Duodenal mucosa (tissue), 2 donors: ENCODE data around the gene ADARB1.

Experiments
- H3K27ac ChIP-seq: one replicate; pipeline ENCODE4 v1.7.0; 2013; ENCODE audit warnings: low read depth, low read length
- H3K27me3 ChIP-seq, 2 donors: one replicate each; pipeline ENCODE4 v1.7.0; 2013; ENCODE audit warnings: low read length in 2 of 2, control low read depth in 1 of 2; ENCODE audit not compliant: insufficient read depth in 2 of 2, control insufficient read depth in 1 of 2
- H3K36me3 ChIP-seq, 2 donors: one replicate each; pipeline ENCODE4 v1.7.0; 2013; ENCODE audit warnings: low read length in 2 of 2, control low read depth in 1 of 2; ENCODE audit not compliant: insufficient read depth in 2 of 2, control insufficient read depth in 1 of 2
- H3K4me1 ChIP-seq, 2 donors: one replicate each; pipeline ENCODE4 v1.7.0; 2013; ENCODE audit warnings: low read length in 2 of 2, control low read depth in 1 of 2; ENCODE audit not compliant: insufficient read depth in 2 of 2, control insufficient read depth in 1 of 2
- H3K4me3 ChIP-seq, 2 donors: one replicate each; pipeline ENCODE4 v1.7.0; 2013; ENCODE audit warnings: low read length in 2 of 2, low read depth in 1 of 2
- H3K9ac ChIP-seq, 2 donors: one replicate each; pipeline ENCODE4 v1.7.0; 2013; ENCODE audit warnings: low read length in 2 of 2, low read depth in 1 of 2
- H3K9me3 ChIP-seq, 2 donors: one replicate each; pipeline ENCODE4 v1.7.0; 2013; ENCODE audit warnings: low read length in 2 of 2, control low read depth in 1 of 2; ENCODE audit not compliant: control insufficient read depth in 1 of 2

ADARB1 gene

GRCh38 chr21:45040157-45040711 lies 34.1 kb upstream of the ADARB1 start:
- Histone ChIP-seq H3K9me3 (peaks cover 3 to 6% of the 10 kb centered on the region in 2 donors), H3K36me3 (no peaks in the 10 kb centered on the region), H3K27me3 (peaks cover 0 to 10% of the 10 kb centered on the region in 2 donors), H3K27ac (no peak overlapping the region), H3K4me1 (peaks cover 0 to 4% of the 10 kb centered on the region in 2 donors), H3K9ac (no peak overlapping the region), H3K4me3 (no peak overlapping the region)

GRCh38 chr21:45040739-45041138 lies 33.6 kb upstream of the ADARB1 start:
- Histone ChIP-seq H3K4me3 (no peak overlapping the region), H3K9ac (no peak overlapping the region), H3K27me3 (peaks cover 0 to 10% of the 10 kb centered on the region in 2 donors), H3K4me1 (peaks cover 0 to 4% of the 10 kb centered on the region in 2 donors), H3K27ac (no peak overlapping the region), H3K9me3 (peaks cover 3 to 6% of the 10 kb centered on the region in 2 donors), H3K36me3 (no peaks in the 10 kb centered on the region)

- H3K36me3 ChIP-seq, result no peaks in the 10 kb centered on the region
- H3K27ac ChIP-seq, result no peak overlapping the region
- no peak overlapping the region for H3K4me3 ChIP-seq
- H3K9me3 ChIP-seq, result peaks cover 3 to 6% of the 10 kb centered on the region in 2 donors
- H3K27me3 ChIP-seq, result peaks cover 0 to 10% of the 10 kb centered on the region in 2 donors
- H3K9ac ChIP-seq, result no peak overlapping the region
- peaks cover 0 to 4% of the 10 kb centered on the region in 2 donors for H3K4me1 ChIP-seq
Measured at GRCh38 chr21:45041351-45041805, 33.0 kb upstream of the ADARB1 start.

- Histone ChIP-seq H3K9me3 (peaks cover 0 to 2% of the 10 kb centered on the region in 2 donors), H3K27ac (no peak overlapping the region), H3K36me3 (no peaks in the 10 kb centered on the region), H3K9ac (no peak overlapping the region), H3K4me1 (peaks cover 0 to 4% of the 10 kb centered on the region in 2 donors), H3K27me3 (peaks cover 0 to 10% of the 10 kb centered on the region in 2 donors), H3K4me3 (no peak overlapping the region)
Measured at GRCh38 chr21:45041984-45042663, 32.3 kb upstream of the ADARB1 start.

- Histone ChIP-seq H3K27me3 (peaks cover 0 to 10% of the 10 kb centered on the region in 2 donors), H3K9ac (no peak overlapping the region), H3K4me3 (no peak overlapping the region), H3K27ac (no peak overlapping the region), H3K4me1 (peaks cover 0 to 4% of the 10 kb centered on the region in 2 donors), H3K9me3 (peaks cover 0 to 7% of the 10 kb centered on the region in 2 donors), H3K36me3 (no peaks in the 10 kb centered on the region)
Measured at GRCh38 chr21:45042664-45043161, 31.7 kb upstream of the ADARB1 start.

GRCh38 chr21:45043541-45044020 lies 30.8 kb upstream of the ADARB1 start:
- Histone ChIP-seq H3K9me3 (peaks cover 0 to 7% of the 10 kb centered on the region in 2 donors), H3K27ac (no peak overlapping the region), H3K4me3 (no peak overlapping the region), H3K27me3 (peaks cover 0 to 10% of the 10 kb centered on the region in 2 donors), H3K36me3 (no peaks in the 10 kb centered on the region), H3K4me1 (peaks cover 0 to 4% of the 10 kb centered on the region in 2 donors), H3K9ac (no peak overlapping the region)

- peaks cover 0 to 14% of the 10 kb centered on the region in 2 donors for H3K27me3 ChIP-seq
- H3K4me1 ChIP-seq, result peaks cover 0 to 4% of the 10 kb centered on the region in 2 donors
- H3K9ac ChIP-seq, result no peak overlapping the region
- H3K4me3 ChIP-seq, result no peak overlapping the region
- H3K36me3 ChIP-seq, result no peaks in the 10 kb centered on the region
- no peak overlapping the region for H3K27ac ChIP-seq
- peaks cover 0 to 7% of the 10 kb centered on the region in 2 donors for H3K9me3 ChIP-seq
Measured at GRCh38 chr21:45045481-45045880, 28.9 kb upstream of the ADARB1 start.

GRCh38 chr21:45047257-45047656 lies 27.1 kb upstream of the ADARB1 start:
- Histone ChIP-seq H3K4me1 (no peaks in the 10 kb centered on the region), H3K36me3 (no peaks in the 10 kb centered on the region), H3K27ac (no peak overlapping the region), H3K27me3 (peaks cover 0 to 9% of the 10 kb centered on the region in 2 donors), H3K9ac (no peak overlapping the region), H3K9me3 (peaks cover 0 to 7% of the 10 kb centered on the region in 2 donors), H3K4me3 (no peak overlapping the region)

GRCh38 chr21:45048026-45048698 lies 26.2 kb upstream of the ADARB1 start:
- Histone ChIP-seq H3K4me3 (no peak overlapping the region), H3K27me3 (peaks cover 0 to 4% of the 10 kb centered on the region in 2 donors), H3K36me3 (no peaks in the 10 kb centered on the region), H3K27ac (no peak overlapping the region), H3K9me3 (peaks cover 0 to 7% of the 10 kb centered on the region in 2 donors), H3K9ac (no peak overlapping the region), H3K4me1 (no peaks in the 10 kb centered on the region)

- Histone ChIP-seq H3K9ac (no peak overlapping the region), H3K9me3 (peaks cover 0 to 7% of the 10 kb centered on the region in 2 donors), H3K27me3 (peaks cover 0 to 4% of the 10 kb centered on the region in 2 donors), H3K36me3 (no peaks in the 10 kb centered on the region), H3K4me3 (no peak overlapping the region), H3K4me1 (no peaks in the 10 kb centered on the region), H3K27ac (no peak overlapping the region)
Measured at GRCh38 chr21:45048968-45049367, 25.4 kb upstream of the ADARB1 start.
